ENCODE results near the gene ATP2B2. TPM values are rescaled to one million over a fixed set of nuclear protein-coding genes. Genes with fewer than 3 reads are reported as not detected.

ATP2B2 gene
- polyA plus RNA-seq, 3 donors = not detected

- Histone ChIP-seq H3K4me3 (replicated peaks in 1 of 3; ENCODE audit: low read depth in 2 of 3, low read length in 3 of 3) (no peak overlapping the region), H4K20me1 (ENCODE audit: insufficient read depth, low read length) (no peaks in the 10 kb centered on the region), H2AFZ (ENCODE audit: insufficient read depth, low read depth, low read length, poor library complexity, severe bottlenecking) (no peak overlapping the region), H3K79me2 (ENCODE audit: insufficient read depth, low read length) (no peaks in the 10 kb centered on the region), H3K4me2 (replicated peaks; ENCODE audit: extremely low read depth, low read length, poor library complexity, severe bottlenecking) (no peak overlapping the region), H3K36me3 (replicated peaks in 1 of 2; ENCODE audit: control insufficient read depth in 1 of 2, insufficient read depth in 2 of 2, low read length in 2 of 2) (no peaks in the 10 kb centered on the region), H3K27ac (ENCODE audit: low read depth in 1 of 2, low read length in 2 of 2) (no peak overlapping the region), H3K4me1 (ENCODE audit: control insufficient read depth in 1 of 2, insufficient read depth in 2 of 2, low read length in 2 of 2) (no peaks in the 10 kb centered on the region), H3K27me3 (ENCODE audit: control insufficient read depth in 2 of 2, insufficient read depth in 2 of 2, low read length in 2 of 2) (peaks cover 0 to 5% of the 10 kb centered on the region in 2 donors), H3K9me3 (replicated peaks in 1 of 2; ENCODE audit: control insufficient read depth in 1 of 2, insufficient read depth in 1 of 2, low read length in 2 of 2) (no peaks in the 10 kb centered on the region), H3K9ac (ENCODE audit: insufficient read depth, low read length, poor library complexity, severe bottlenecking) (no peak overlapping the region)
- peaks cover 2% of the 10 kb centered on the region for H3K4me1 Mint-ChIP-seq
- DNase-seq = no peak
- peaks cover 18 to 19% (median 18%) of the 10 kb centered on the region in 3 donors for H3K27me3 Mint-ChIP-seq (ENCODE audit: low read depth in 3 of 3)
- H3K27ac Mint-ChIP-seq = peak overlapping the region in 1 of 7 donors; percentile 22
- no peak overlapping the region for H3K4me3 Mint-ChIP-seq
- H3K9me3 Mint-ChIP-seq = peaks cover 0 to 3% (median 0%) of the 10 kb centered on the region in 7 donors
- no peaks in the 10 kb centered on the region for H3K36me3 Mint-ChIP-seq
- intact Hi-C loops (cut with micrococcal nuclease) = no loop called here
- no peak for TF ChIP-seq CTCF (IDR thresholded peaks at IDR 0.05)
- WGBS (ENCODE audit: insufficient coverage) = 0% methylated on average over 1 of the region's 2 CpGs
Measured at GRCh38 chr3:10333349-10333650, 172.1 kb downstream of the ATP2B2 start.

- H3K27ac Mint-ChIP-seq = no peak overlapping the region
- 90% methylated on average over 15 of the region's 20 CpGs for WGBS (ENCODE audit: insufficient coverage)
Measured at GRCh38 chr3:10332481-10333348, 172.7 kb downstream of the ATP2B2 start.

More at GRCh38 chr3:10332481-10333348, 172.7 kb downstream of the ATP2B2 start:
- H3K4me3 ChIP-seq (replicated peaks in 1 of 3; ENCODE audit: low read depth in 2 of 3, low read length in 3 of 3) = no peak overlapping the region
- H3K79me2 ChIP-seq (ENCODE audit: insufficient read depth, low read length) = no peaks in the 10 kb centered on the region
- Mint-ChIP-seq H3K4me3 (no peak overlapping the region), H3K36me3 (no peaks in the 10 kb centered on the region), H3K4me1 (peaks cover 2% of the 10 kb centered on the region), H3K27me3 (ENCODE audit: low read depth in 3 of 3) (peaks cover 18 to 23% (median 22%) of the 10 kb centered on the region in 3 donors), H3K9me3 (peaks cover 0 to 3% (median 0%) of the 10 kb centered on the region in 7 donors)
- H2AFZ ChIP-seq (ENCODE audit: insufficient read depth, low read depth, low read length, poor library complexity, severe bottlenecking) = no peak overlapping the region
- no peak overlapping the region for H3K9ac ChIP-seq (ENCODE audit: insufficient read depth, low read length, poor library complexity, severe bottlenecking)
- intact Hi-C loops (cut with micrococcal nuclease) = no loop called here
- H3K36me3 ChIP-seq (replicated peaks in 1 of 2; ENCODE audit: control insufficient read depth in 1 of 2, insufficient read depth in 2 of 2, low read length in 2 of 2) = no peaks in the 10 kb centered on the region
- DNase-seq = no peak
- H3K27me3 ChIP-seq (ENCODE audit: control insufficient read depth in 2 of 2, insufficient read depth in 2 of 2, low read length in 2 of 2) = peaks cover under 1 to 8% of the 10 kb centered on the region in 2 donors
- no peak overlapping the region for H3K4me2 ChIP-seq (replicated peaks; ENCODE audit: extremely low read depth, low read length, poor library complexity, severe bottlenecking)
- H4K20me1 ChIP-seq (ENCODE audit: insufficient read depth, low read length) = no peaks in the 10 kb centered on the region
- no peaks in the 10 kb centered on the region for H3K9me3 ChIP-seq (replicated peaks in 1 of 2; ENCODE audit: control insufficient read depth in 1 of 2, insufficient read depth in 1 of 2, low read length in 2 of 2)
- H3K4me1 ChIP-seq (ENCODE audit: control insufficient read depth in 1 of 2, insufficient read depth in 2 of 2, low read length in 2 of 2) = no peaks in the 10 kb centered on the region
- no peak overlapping the region for H3K27ac ChIP-seq (ENCODE audit: low read depth in 1 of 2, low read length in 2 of 2)
- no peak for TF ChIP-seq CTCF (IDR thresholded peaks at IDR 0.05)
